DND-41 (cell line): ENCODE results near the gene RALGAPA2.

ENCODE experiments used
- ATAC-seq: fragments of 200-7000 bp; cut with Tn5 transposase; 3 replicates; pipeline ENCODE4 v1.9.1; 2021; ENCODE audit warnings: low read depth; ENCODE audit not compliant: insufficient read depth
- DNase-seq: peaks from one replicate; pipeline ENCODE4 v3.0.0-alpha.2; 2020
- H2AFZ ChIP-seq: 2 replicates; pipeline ENCODE4 v1.6.0; 2012; ENCODE audit warnings: low read depth, low read length
- H3K27ac ChIP-seq: 2 replicates; pipeline ENCODE4 v1.5.1; 2012; ENCODE audit warnings: low read length, inconsistent platforms
- H3K27me3 ChIP-seq: fragments of 200-600 bp; sonication (generic); 2 replicates; pipeline ENCODE4 v1.6.0; 2012; ENCODE audit warnings: low read length, mild to moderate bottlenecking, inconsistent platforms; ENCODE audit not compliant: insufficient read depth, poor library complexity
- H3K36me3 ChIP-seq: 2 replicates; pipeline ENCODE4 v1.5.1; 2012; ENCODE audit warnings: low read length, inconsistent platforms; ENCODE audit not compliant: insufficient read depth
- H3K4me1 ChIP-seq: 2 replicates; pipeline ENCODE4 v1.5.1; 2012; ENCODE audit warnings: mild to moderate bottlenecking, low read length; ENCODE audit not compliant: insufficient read depth
- H3K4me2 ChIP-seq: 2 replicates; pipeline ENCODE4 v1.6.0; 2012; ENCODE audit warnings: mild to moderate bottlenecking, moderate library complexity, low read length, inconsistent platforms; ENCODE audit not compliant: insufficient read depth
- H3K4me3 ChIP-seq, 2 experiments: fragments of 200-600 bp in 1 of 2; shearing (Covaris generic) in 1 of 2; 2 replicates each; pipeline ENCODE4 v1.5.1; 2012 to 2016; ENCODE audit warnings: inconsistent platforms in 2 of 2, low read length in 2 of 2, mild to moderate bottlenecking in 2 of 2, low read depth in 1 of 2, moderate library complexity in 1 of 2
- H3K79me2 ChIP-seq: 2 replicates; pipeline ENCODE4 v1.6.0; 2012; ENCODE audit warnings: low read length, inconsistent platforms; ENCODE audit not compliant: insufficient read depth
- H3K9ac ChIP-seq: 2 replicates; pipeline ENCODE4 v1.6.0; 2012; ENCODE audit warnings: low read depth, mild to moderate bottlenecking, inconsistent platforms, low read length, moderate library complexity
- H3K9me3 ChIP-seq: 2 replicates; pipeline ENCODE4 v1.5.1; 2012; ENCODE audit warnings: low read length, moderate library complexity, mild to moderate bottlenecking, inconsistent platforms; ENCODE audit not compliant: insufficient read depth, severe bottlenecking
- H4K20me1 ChIP-seq: 2 replicates; pipeline ENCODE4 v1.6.0; 2012; ENCODE audit warnings: low read length; ENCODE audit not compliant: insufficient read depth
- EZH2 ChIP-seq: IDR thresholded peaks from 3 replicates; pipeline ENCODE4 v1.6.1; 2012; ENCODE audit warnings: borderline replicate concordance, low read depth, mild to moderate bottlenecking, moderate library complexity, low read length, inconsistent platforms; ENCODE audit not compliant: severe bottlenecking
- TF ChIP-seq, protein P1 (sequence below): IDR thresholded peaks from 2 replicates; pipeline ENCODE4 v1.5.1; 2012; ENCODE audit warnings: borderline replicate concordance, low read length, moderate library complexity, mild to moderate bottlenecking; ENCODE audit not compliant: poor library complexity, severe bottlenecking; ENCODE audit errors: extremely low read depth

The RALGAPA2 gene

DNA sequence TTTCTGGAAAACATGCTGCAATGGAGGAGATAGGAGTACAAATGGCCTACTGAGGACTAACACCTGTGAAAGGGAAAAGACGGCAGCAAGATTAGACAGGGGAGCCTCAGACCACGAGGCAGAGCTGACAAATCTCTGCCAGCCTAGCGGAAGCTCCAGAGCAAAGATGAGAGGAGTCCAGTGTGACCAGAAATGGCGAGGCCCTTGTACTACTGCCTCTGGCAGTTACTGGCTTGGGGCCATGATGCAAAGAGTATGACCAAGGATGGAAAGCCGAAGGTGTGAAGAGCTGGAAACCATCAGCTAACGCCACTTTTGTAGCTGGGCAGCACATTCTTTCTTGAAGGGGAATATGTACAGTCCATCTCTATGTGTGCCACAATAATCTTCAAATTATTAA is 55.4 kb downstream of the RALGAPA2 start:
- no peak for TF ChIP-seq EZH2
- TF ChIP-seq, protein P1, sequence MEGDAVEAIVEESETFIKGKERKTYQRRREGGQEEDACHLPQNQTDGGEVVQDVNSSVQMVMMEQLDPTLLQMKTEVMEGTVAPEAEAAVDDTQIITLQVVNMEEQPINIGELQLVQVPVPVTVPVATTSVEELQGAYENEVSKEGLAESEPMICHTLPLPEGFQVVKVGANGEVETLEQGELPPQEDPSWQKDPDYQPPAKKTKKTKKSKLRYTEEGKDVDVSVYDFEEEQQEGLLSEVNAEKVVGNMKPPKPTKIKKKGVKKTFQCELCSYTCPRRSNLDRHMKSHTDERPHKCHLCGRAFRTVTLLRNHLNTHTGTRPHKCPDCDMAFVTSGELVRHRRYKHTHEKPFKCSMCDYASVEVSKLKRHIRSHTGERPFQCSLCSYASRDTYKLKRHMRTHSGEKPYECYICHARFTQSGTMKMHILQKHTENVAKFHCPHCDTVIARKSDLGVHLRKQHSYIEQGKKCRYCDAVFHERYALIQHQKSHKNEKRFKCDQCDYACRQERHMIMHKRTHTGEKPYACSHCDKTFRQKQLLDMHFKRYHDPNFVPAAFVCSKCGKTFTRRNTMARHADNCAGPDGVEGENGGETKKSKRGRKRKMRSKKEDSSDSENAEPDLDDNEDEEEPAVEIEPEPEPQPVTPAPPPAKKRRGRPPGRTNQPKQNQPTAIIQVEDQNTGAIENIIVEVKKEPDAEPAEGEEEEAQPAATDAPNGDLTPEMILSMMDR = no peak
- Histone ChIP-seq H3K4me1 (no peaks in the 10 kb centered on the region), H3K36me3 (no peaks in the 10 kb centered on the region), H3K9me3 (no peaks in the 10 kb centered on the region), H3K9ac (no peak overlapping the region), H2AFZ (no peak overlapping the region), H3K4me2 (no peak overlapping the region), H3K4me3 (no peak overlapping the region), H3K27me3 (no peaks in the 10 kb centered on the region), H3K27ac (no peak overlapping the region), H4K20me1 (no peaks in the 10 kb centered on the region), H3K79me2 (no peaks in the 10 kb centered on the region)
- ATAC-seq = no peak
- DNase-seq = no peak

DNA sequence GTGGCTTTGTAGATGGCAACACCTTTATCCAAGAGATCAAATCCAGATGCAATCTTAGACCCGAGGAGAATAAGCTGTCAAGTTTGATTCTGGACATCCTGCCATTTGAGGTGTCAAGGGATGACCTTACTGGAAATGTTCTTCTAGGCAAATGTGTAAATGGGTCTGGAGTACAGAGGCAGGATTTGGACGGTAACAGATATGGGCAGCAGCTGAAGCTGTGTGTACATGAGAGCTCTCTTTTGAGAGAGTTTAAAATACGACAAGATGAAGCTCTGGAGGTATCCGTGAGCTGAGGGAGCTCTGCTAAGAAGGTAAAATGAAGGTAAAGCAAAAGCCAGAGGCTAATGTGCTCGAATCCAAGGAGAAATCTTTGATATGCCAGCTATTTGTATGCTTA is 56.6 kb downstream of the RALGAPA2 start:
- TF ChIP-seq, protein P1 = no peak
- TF ChIP-seq EZH2 = no peak
- H3K9me3 ChIP-seq = no peaks in the 10 kb centered on the region
- no peaks in the 10 kb centered on the region for H3K79me2 ChIP-seq
- H3K36me3 ChIP-seq = no peaks in the 10 kb centered on the region
- no peak overlapping the region for H3K27ac ChIP-seq
- no peaks in the 10 kb centered on the region for H3K27me3 ChIP-seq
- H3K4me2 ChIP-seq = no peak overlapping the region
- no peak overlapping the region for H3K4me3 ChIP-seq
- ATAC-seq (no peak), DNase-seq (no peak)
- H4K20me1 ChIP-seq = no peaks in the 10 kb centered on the region
- H2AFZ ChIP-seq = no peak overlapping the region
- H3K9ac ChIP-seq = no peak overlapping the region
- no peaks in the 10 kb centered on the region for H3K4me1 ChIP-seq

DNA sequence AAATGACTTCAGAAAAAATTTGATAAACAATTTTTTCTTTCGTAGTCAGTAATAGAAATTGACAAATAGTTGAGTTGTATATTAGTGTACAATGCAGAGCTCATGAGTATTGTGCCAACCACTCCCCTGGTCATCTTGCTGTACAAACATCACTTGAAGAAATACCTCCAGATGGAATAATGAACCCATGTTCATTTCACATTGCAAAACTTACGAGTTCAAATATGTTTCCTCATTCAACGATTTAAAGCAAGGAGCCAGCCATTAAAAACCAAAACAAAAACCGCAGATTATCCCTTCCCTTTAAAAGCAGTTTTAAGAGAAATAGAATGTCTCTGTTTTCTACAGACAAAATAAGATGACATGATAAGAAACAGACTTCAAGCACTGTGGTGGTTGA is 62.5 kb downstream of the RALGAPA2 start:
- no peak overlapping the region for H3K9ac ChIP-seq
- ATAC-seq (no peak), DNase-seq (no peak)
- no peaks in the 10 kb centered on the region for H3K79me2 ChIP-seq
- no peak for TF ChIP-seq EZH2
- TF ChIP-seq, protein P1 = no peak
- H3K9me3 ChIP-seq = no peaks in the 10 kb centered on the region
- no peaks in the 10 kb centered on the region for H3K36me3 ChIP-seq
- H4K20me1 ChIP-seq = 0 out of 2 replicates have a peak, but pooled peaks cover 3% of the 10 kb centered on the region
- H2AFZ ChIP-seq = no peak overlapping the region
- H3K4me2 ChIP-seq = no peak overlapping the region
- no peaks in the 10 kb centered on the region for H3K27me3 ChIP-seq
- no peak overlapping the region for H3K4me3 ChIP-seq
- no peaks in the 10 kb centered on the region for H3K4me1 ChIP-seq
- no peak overlapping the region for H3K27ac ChIP-seq

DNA sequence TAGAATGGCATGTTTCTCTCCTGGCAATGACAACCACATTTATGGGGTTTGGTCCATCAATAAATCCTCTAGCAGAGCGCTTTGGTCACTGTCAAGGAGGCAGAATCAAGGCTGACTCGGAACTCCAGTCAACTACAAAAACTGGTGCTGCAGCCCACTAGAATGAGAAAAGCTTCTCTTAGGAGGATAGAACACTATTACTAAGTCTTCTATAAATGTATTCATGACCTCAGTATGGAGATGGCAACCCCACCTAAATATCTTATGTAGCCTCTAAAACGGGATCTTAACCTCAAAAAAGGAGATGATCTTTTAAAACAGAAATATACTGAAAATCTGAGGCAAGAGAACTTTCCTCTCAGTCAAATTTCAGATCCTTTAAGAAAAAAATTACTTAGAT is 68.5 kb downstream of the RALGAPA2 start:
- 0 out of 2 replicates have a peak, but pooled peaks cover under 1% of the 10 kb centered on the region for H4K20me1 ChIP-seq
- no peaks in the 10 kb centered on the region for H3K9me3 ChIP-seq
- no peak overlapping the region for H3K4me3 ChIP-seq
- TF ChIP-seq EZH2 = no peak
- TF ChIP-seq, protein P1 = no peak
- no peak for DNase-seq
- H3K4me1 ChIP-seq = no peaks in the 10 kb centered on the region
- peaks cover 17% of the 10 kb centered on the region for H3K36me3 ChIP-seq
- H3K9ac ChIP-seq = no peak overlapping the region
- H3K27me3 ChIP-seq = no peaks in the 10 kb centered on the region
- H3K4me2 ChIP-seq = no peak overlapping the region
- no peak overlapping the region for H2AFZ ChIP-seq
- ATAC-seq = no peak
- H3K27ac ChIP-seq = no peak overlapping the region
- no peaks in the 10 kb centered on the region for H3K79me2 ChIP-seq
